ENCODE measurements around the gene DIPK1C. TPM values are rescaled to one million over a fixed set of nuclear protein-coding genes. Genes with fewer than 3 reads are reported as not detected.

Gene DIPK1C
- total RNA-seq, 4 donors from 2014 or later, result 0.25 to 5.4 (median 2.9) TPM

GRCh38 chr18:74473976-74474640 is 17.0 kb upstream of the DIPK1C start:
- DNase-seq (ENCODE audit: low spot score in 2 of 2), result no peak
- no peak overlapping the region for H3K4me3 ChIP-seq (ENCODE audit: low read depth, poor library complexity, severe bottlenecking)
- intact Hi-C loops (cut with DNase I; ENCODE audit: low total_unique reads), result no loop called here
- WGBS, 2 donors, result 91 to 93% methylated on average over 3 of the region's 3 CpGs
- TF ChIP-seq CTCF (IDR thresholded peaks at IDR 0.05) (no peak), POLR2A (IDR thresholded peaks at IDR 0.05) (no peak)

GRCh38 chr18:74472312-74472711 is 15.2 kb upstream of the DIPK1C start:
- intact Hi-C loops (cut with DNase I; ENCODE audit: low total_unique reads), result no loop called here
- 71 to 76% methylated on average over 2 of the region's 2 CpGs for WGBS, 2 donors
- DNase-seq (ENCODE audit: low spot score in 2 of 2), result no peak
- TF ChIP-seq CTCF (IDR thresholded peaks at IDR 0.05) (no peak), POLR2A (IDR thresholded peaks at IDR 0.05) (no peak)
- H3K4me3 ChIP-seq (ENCODE audit: low read depth, poor library complexity, severe bottlenecking), result no peak overlapping the region

GRCh38 chr18:74468547-74469061 is 11.5 kb upstream of the DIPK1C start:
- DNase-seq (ENCODE audit: low spot score in 2 of 2), result no peak
- no peak overlapping the region for H3K4me3 ChIP-seq (ENCODE audit: low read depth, poor library complexity, severe bottlenecking)
- intact Hi-C loops (cut with DNase I; ENCODE audit: low total_unique reads), result no loop called here
- TF ChIP-seq CTCF (IDR thresholded peaks at IDR 0.05) (no peak), POLR2A (IDR thresholded peaks at IDR 0.05) (no peak)
- 20 to 37% methylated on average over 3 of the region's 3 CpGs for WGBS, 2 donors

GRCh38 chr18:74465775-74466174 is 8.7 kb upstream of the DIPK1C start:
- intact Hi-C loops (cut with DNase I; ENCODE audit: low total_unique reads), result no loop called here
- H3K4me3 ChIP-seq (ENCODE audit: low read depth, poor library complexity, severe bottlenecking), result no peak overlapping the region
- no peak for TF ChIP-seq POLR2A (IDR thresholded peaks at IDR 0.05)
- WGBS, 2 donors, result 73 to 78% methylated on average over 4 of the region's 4 CpGs
- DNase-seq (ENCODE audit: low spot score in 2 of 2), result no peak

GRCh38 chr18:74463983-74464382 is 6.9 kb upstream of the DIPK1C start:
- no peak for TF ChIP-seq POLR2A (IDR thresholded peaks at IDR 0.05)
- no peak for TF ChIP-seq CTCF (IDR thresholded peaks at IDR 0.05)
- 92 to 95% methylated on average over 1 of the region's 1 CpG for WGBS, 2 donors
- no peak for DNase-seq (ENCODE audit: low spot score in 2 of 2)
- no peak overlapping the region for H3K4me3 ChIP-seq (ENCODE audit: low read depth, poor library complexity, severe bottlenecking)
- intact Hi-C loops (cut with DNase I; ENCODE audit: low total_unique reads), result no loop called here

GRCh38 chr18:74463254-74463653 is 6.1 kb upstream of the DIPK1C start:
- WGBS, 2 donors, result 67 to 72% methylated on average over 8 of the region's 8 CpGs
- DNase-seq (ENCODE audit: low spot score in 2 of 2), result no peak
- H3K4me3 ChIP-seq (ENCODE audit: low read depth, poor library complexity, severe bottlenecking), result no peak overlapping the region
- TF ChIP-seq POLR2A (IDR thresholded peaks at IDR 0.05), result no peak
- no peak for TF ChIP-seq CTCF (IDR thresholded peaks at IDR 0.05)
- intact Hi-C loops (cut with DNase I; ENCODE audit: low total_unique reads), result no loop called here
